Ishikawa (cell line): ENCODE data around the gene PRKCB.

Source experiments
- CEBPB ChIP-seq: IDR thresholded peaks from 2 replicates; pipeline ENCODE4 v1.6.1; 2012
- EP300 ChIP-seq: IDR thresholded peaks from 2 replicates; pipeline ENCODE4 v1.6.1; 2012; ENCODE audit warnings: borderline replicate concordance
- MAX ChIP-seq: IDR thresholded peaks from 2 replicates; pipeline ENCODE4 v1.6.1; 2012
- NFIC ChIP-seq: IDR thresholded peaks from 2 replicates; pipeline ENCODE4 v1.6.1; 2012
- RAD21 ChIP-seq: IDR thresholded peaks from 2 replicates; pipeline ENCODE4 v1.6.1; 2012; ENCODE audit warnings: low read depth
- REST ChIP-seq: IDR thresholded peaks from 2 replicates; pipeline ENCODE4 v1.6.1; 2012; ENCODE audit warnings: low read depth, mild to moderate bottlenecking
- TAF1 ChIP-seq: IDR thresholded peaks from 2 replicates; pipeline ENCODE4 v1.6.1; 2012; ENCODE audit warnings: low read depth, mild to moderate bottlenecking
- TEAD4 ChIP-seq: IDR thresholded peaks from 2 replicates; pipeline ENCODE4 v1.6.1; 2012

- no peak for TF ChIP-seq EP300
- no peak for TF ChIP-seq NFIC
- 0 out of 2 replicates have a peak, but pooled peaks have one; percentile 20 for TF ChIP-seq MAX
- TF ChIP-seq CEBPB, result no peak
- TF ChIP-seq TAF1, result no peak
- no peak for TF ChIP-seq RAD21
- peak; percentile 90 for TF ChIP-seq REST
- peak; percentile 18; the same call in 1 of the 2 replicates for TF ChIP-seq TEAD4
These were observed 342.7 kb downstream of the PRKCB start for GRCh38 chr16:24178496-24178895.
